GM12874 (cell line): ENCODE measurements around the gene JAKMIP3.

ENCODE experiments used
- TF ChIP-seq, protein P1 (sequence below): IDR thresholded peaks from 2 replicates; pipeline ENCODE4 v1.5.1; 2011; ENCODE audit warnings: low read depth, mild to moderate bottlenecking, control low read depth, low read length, moderate library complexity; ENCODE audit not compliant: insufficient read depth

The JAKMIP3 gene

DNA sequence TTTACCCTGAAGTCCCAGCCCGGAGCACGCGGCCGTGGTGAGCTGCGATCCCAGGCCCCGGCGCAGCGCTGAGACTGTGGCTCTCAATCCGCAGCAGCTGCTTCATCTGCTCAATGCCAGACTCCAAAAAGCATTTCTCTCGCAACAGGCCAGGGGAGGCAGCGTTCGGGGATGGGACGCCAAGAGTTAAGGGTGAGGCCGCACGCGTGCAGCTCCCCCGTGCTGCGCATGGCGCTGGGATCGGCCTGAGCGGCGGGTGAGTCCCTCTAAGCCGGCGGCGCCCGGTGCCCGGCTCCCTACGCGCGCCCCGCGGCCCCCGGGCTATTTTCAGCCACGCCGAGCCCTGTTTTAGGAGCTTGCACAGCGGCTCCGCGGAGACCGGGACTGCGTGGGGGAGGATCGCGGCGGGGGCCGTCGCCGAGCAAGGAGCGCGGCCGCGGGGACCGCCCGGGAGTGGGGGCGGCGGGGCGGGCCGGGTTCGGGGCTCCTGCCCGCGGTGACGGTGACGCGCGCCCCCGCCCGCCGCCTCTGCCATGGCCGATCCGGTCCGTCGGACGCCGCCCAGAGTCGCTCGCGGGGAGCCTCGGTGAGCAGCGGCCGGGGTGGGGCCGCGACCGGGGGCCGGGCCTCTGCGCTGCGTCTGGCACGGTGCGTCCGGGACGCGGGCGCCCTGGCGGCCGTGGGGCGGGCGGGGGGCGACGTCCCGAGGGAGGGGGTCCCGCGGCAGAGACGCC is 29.4 kb upstream of the JAKMIP3 start:
- TF ChIP-seq, protein P1, sequence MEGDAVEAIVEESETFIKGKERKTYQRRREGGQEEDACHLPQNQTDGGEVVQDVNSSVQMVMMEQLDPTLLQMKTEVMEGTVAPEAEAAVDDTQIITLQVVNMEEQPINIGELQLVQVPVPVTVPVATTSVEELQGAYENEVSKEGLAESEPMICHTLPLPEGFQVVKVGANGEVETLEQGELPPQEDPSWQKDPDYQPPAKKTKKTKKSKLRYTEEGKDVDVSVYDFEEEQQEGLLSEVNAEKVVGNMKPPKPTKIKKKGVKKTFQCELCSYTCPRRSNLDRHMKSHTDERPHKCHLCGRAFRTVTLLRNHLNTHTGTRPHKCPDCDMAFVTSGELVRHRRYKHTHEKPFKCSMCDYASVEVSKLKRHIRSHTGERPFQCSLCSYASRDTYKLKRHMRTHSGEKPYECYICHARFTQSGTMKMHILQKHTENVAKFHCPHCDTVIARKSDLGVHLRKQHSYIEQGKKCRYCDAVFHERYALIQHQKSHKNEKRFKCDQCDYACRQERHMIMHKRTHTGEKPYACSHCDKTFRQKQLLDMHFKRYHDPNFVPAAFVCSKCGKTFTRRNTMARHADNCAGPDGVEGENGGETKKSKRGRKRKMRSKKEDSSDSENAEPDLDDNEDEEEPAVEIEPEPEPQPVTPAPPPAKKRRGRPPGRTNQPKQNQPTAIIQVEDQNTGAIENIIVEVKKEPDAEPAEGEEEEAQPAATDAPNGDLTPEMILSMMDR: no peak

- TF ChIP-seq, protein P1: no peak
These were observed 28.7 kb upstream of the JAKMIP3 start for GRCh38 chr10:132036887-132037675.

DNA sequence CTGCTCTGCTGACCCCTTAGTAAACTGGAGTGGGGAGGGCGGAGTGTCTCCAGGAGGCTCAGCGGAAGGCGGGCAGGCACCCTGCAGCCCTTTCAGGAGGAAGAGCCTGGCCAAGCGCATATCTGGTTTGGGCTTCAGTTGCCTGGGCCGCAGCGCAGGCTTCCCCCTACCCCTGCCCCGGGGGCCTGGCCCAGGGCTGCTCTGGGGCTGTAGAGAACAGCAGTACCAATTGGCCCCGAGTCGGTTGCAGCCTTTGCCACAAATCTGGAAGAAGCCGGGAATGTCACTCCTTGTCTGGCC is 28.1 kb upstream of the JAKMIP3 start:
- TF ChIP-seq, protein P1: no peak

GRCh38 chr10:132039371-132039770 is 26.4 kb upstream of the JAKMIP3 start:
- TF ChIP-seq, protein P1: no peak

GRCh38 chr10:132040046-132040445 is 25.7 kb upstream of the JAKMIP3 start:
- TF ChIP-seq, protein P1: no peak

GRCh38 chr10:132041340-132041739 is 24.4 kb upstream of the JAKMIP3 start:
- TF ChIP-seq, protein P1: no peak

GRCh38 chr10:132043861-132044695 is 21.7 kb upstream of the JAKMIP3 start:
- TF ChIP-seq, protein P1: no peak
